HEK293 (cell line): ENCODE data around the gene SLC8A1.

Source experiments
- CTCF ChIA-PET: fragments of 350-600 bp; formaldehyde crosslinking; extraction: SDS; loops from one replicate; lab custom pipeline; 2021; ENCODE audit warnings: antibody characterized with exemption; lab: Yijun Ruan, JAX
- POLR2A ChIA-PET: fragments of 300-600 bp; formaldehyde crosslinking; extraction: SDS; loops from one replicate; lab custom pipeline; 2020; ENCODE audit warnings: antibody characterized with exemption, inconsistent platforms; lab: Yijun Ruan, JAX
- H3K27ac ChIP-seq: fragments of 200-500 bp; sonication (Bioruptor generic); 2 replicates; pipeline ENCODE4 v1.5.1; 2014; ENCODE audit warnings: low read depth, low read length, control low read depth, inconsistent platforms; ENCODE audit errors: extremely low read depth
- H3K36me3 ChIP-seq, 2 experiments: fragments of 200-500 bp in 1 of 2; sonication (Bioruptor generic) in 1 of 2; 1 replicate in 1 of 2; 2 replicates in 1 of 2; pipeline ENCODE4 v1.5.1; 2014 to 2017; ENCODE audit warnings: inconsistent platforms in 2 of 2, low read length in 2 of 2; ENCODE audit not compliant: control insufficient read depth in 2 of 2, insufficient read depth in 1 of 2
- H3K4me1 ChIP-seq: fragments of 200-500 bp; sonication (Bioruptor generic); 2 replicates; pipeline ENCODE4 v1.5.1; 2014; ENCODE audit warnings: mild to moderate bottlenecking, low read length, inconsistent platforms; ENCODE audit not compliant: control insufficient read depth, insufficient read depth
- H3K4me3 ChIP-seq: 2 replicates; pipeline ENCODE4 v1.5.1; 2011; ENCODE audit warnings: low read depth, mild to moderate bottlenecking, control low read depth, low read length, moderate library complexity
- H3K9me3 ChIP-seq: fragments of 200-500 bp; sonication (Bioruptor generic); 2 replicates; pipeline ENCODE4 v1.5.1; 2014; ENCODE audit warnings: low read depth, low read length, inconsistent platforms; ENCODE audit not compliant: control insufficient read depth, insufficient read depth
- BCL11A ChIP-seq: fragments of 450-650 bp; formaldehyde crosslinking; IDR thresholded peaks from 2 replicates; pipeline ENCODE4 v1.5.1; 2016; ENCODE audit warnings: low read depth, missing biosample characterization, missing genetic modification characterization
- BCL11B ChIP-seq: fragments of 450-650 bp; formaldehyde crosslinking; IDR thresholded peaks from 2 replicates; pipeline ENCODE4 v1.5.1; 2016; ENCODE audit warnings: low read depth, missing biosample characterization, missing genetic modification characterization
- HOXC10 ChIP-seq: sonication (generic); formaldehyde crosslinking; IDR thresholded peaks from 2 replicates; pipeline ENCODE4 v1.8.1; 2023; ENCODE audit warnings: mild to moderate bottlenecking, missing genetic modification reagents
- RBAK ChIP-seq: fragments of 450-650 bp; formaldehyde crosslinking; IDR thresholded peaks from 2 replicates; pipeline ENCODE4 v1.5.1; 2016; ENCODE audit warnings: missing biosample characterization, missing genetic modification characterization
- SP2 ChIP-seq: fragments of 450-650 bp; formaldehyde crosslinking; IDR thresholded peaks from 2 replicates; pipeline ENCODE4 v1.5.1; 2016; ENCODE audit warnings: missing biosample characterization, missing genetic modification characterization
- ZBTB17 ChIP-seq: fragments of 450-650 bp; formaldehyde crosslinking; IDR thresholded peaks from 2 replicates; pipeline ENCODE4 v1.5.1; 2016; ENCODE audit warnings: missing biosample characterization, missing genetic modification characterization
- ZBTB48 ChIP-seq: fragments of 450-650 bp; formaldehyde crosslinking; IDR thresholded peaks from 2 replicates; pipeline ENCODE4 v1.5.1; 2016; ENCODE audit warnings: missing biosample characterization, missing genetic modification characterization
- ZBTB7A ChIP-seq: fragments of 450-650 bp; formaldehyde crosslinking; IDR thresholded peaks from 2 replicates; pipeline ENCODE4 v1.5.1; 2016; ENCODE audit warnings: low read depth, missing biosample characterization, missing genetic modification characterization
- ZBTB8A ChIP-seq: fragments of 450-650 bp; formaldehyde crosslinking; IDR thresholded peaks from 2 replicates; pipeline ENCODE4 v1.5.1; 2016; ENCODE audit warnings: missing biosample characterization, missing genetic modification characterization
- ZNF133 ChIP-seq: fragments of 450-650 bp; formaldehyde crosslinking; IDR thresholded peaks from 2 replicates; pipeline ENCODE4 v1.5.1; 2016; ENCODE audit warnings: missing biosample characterization, missing genetic modification characterization
- ZNF146 ChIP-seq: fragments of 450-650 bp; formaldehyde crosslinking; IDR thresholded peaks from 2 replicates; pipeline ENCODE4 v1.5.1; 2016; ENCODE audit warnings: missing biosample characterization, missing genetic modification characterization
- ZNF19 ChIP-seq: fragments of 450-650 bp; formaldehyde crosslinking; IDR thresholded peaks from 2 replicates; pipeline ENCODE4; 2016; ENCODE audit warnings: missing biosample characterization, missing genetic modification characterization, low read depth
- ZNF214 ChIP-seq: fragments of 450-650 bp; formaldehyde crosslinking; IDR thresholded peaks from 2 replicates; pipeline ENCODE4 v1.5.1; 2017; ENCODE audit warnings: missing biosample characterization, mild to moderate bottlenecking, missing genetic modification characterization, borderline replicate concordance
- ZNF223 ChIP-seq: fragments of 450-650 bp; formaldehyde crosslinking; IDR thresholded peaks from 2 replicates; pipeline ENCODE4 v1.5.1; 2016; ENCODE audit warnings: missing biosample characterization, missing genetic modification characterization
- ZNF423 ChIP-seq: fragments of 450-650 bp; formaldehyde crosslinking; IDR thresholded peaks from 2 replicates; pipeline ENCODE4 v1.5.1; 2016; ENCODE audit warnings: missing biosample characterization, missing genetic modification characterization
- ZNF426 ChIP-seq: fragments of 450-650 bp; formaldehyde crosslinking; IDR thresholded peaks from 2 replicates; pipeline ENCODE4 v1.5.1; 2017; ENCODE audit warnings: missing biosample characterization, missing genetic modification characterization, mild to moderate bottlenecking, inconsistent platforms, moderate library complexity
- ZNF549 ChIP-seq: fragments of 450-650 bp; IDR thresholded peaks from 2 replicates; pipeline ENCODE4 v1.5.1; 2018; ENCODE audit warnings: missing biosample characterization, missing genetic modification characterization, mild to moderate bottlenecking, inconsistent platforms, moderate library complexity
- ZNF768 ChIP-seq: fragments of 450-650 bp; formaldehyde crosslinking; IDR thresholded peaks from 2 replicates; pipeline ENCODE4 v1.5.1; 2018; ENCODE audit warnings: missing biosample characterization, mild to moderate bottlenecking, missing genetic modification characterization
- TF ChIP-seq, protein P1 (sequence below): fragments of 450-650 bp; formaldehyde crosslinking; conservative IDR thresholded peaks from 2 replicates; pipeline ENCODE4 v1.5.1; 2016; ENCODE audit warnings: low read depth, missing biosample characterization, missing genetic modification characterization
- TF ChIP-seq, protein P2 (sequence below): sonication (generic); formaldehyde crosslinking; IDR thresholded peaks from 2 replicates; pipeline ENCODE4 v1.8.1; 2022; ENCODE audit warnings: mild to moderate bottlenecking, moderate library complexity, missing genetic modification reagents
- TF ChIP-seq, protein P3 (sequence below): fragments of 450-650 bp; formaldehyde crosslinking; IDR thresholded peaks from 2 replicates; pipeline ENCODE4 v1.5.1; 2016; ENCODE audit warnings: missing biosample characterization, missing genetic modification characterization
- TF ChIP-seq, protein P4 (sequence below): IDR thresholded peaks from 2 replicates; pipeline ENCODE4 v1.6.1; 2011; ENCODE audit warnings: mild to moderate bottlenecking, low read depth, low read length, borderline replicate concordance
- TF ChIP-seq, protein P5 (sequence below): fragments of 450-650 bp; formaldehyde crosslinking; IDR thresholded peaks from 2 replicates; pipeline ENCODE4 v1.5.1; 2017; ENCODE audit warnings: missing biosample characterization, missing genetic modification characterization
- TF ChIP-seq, protein P6 (sequence below): fragments of 450-650 bp; formaldehyde crosslinking; IDR thresholded peaks from 2 replicates; pipeline ENCODE4 v1.5.1; 2016; ENCODE audit warnings: missing biosample characterization, missing genetic modification characterization

The SLC8A1 gene

DNA sequence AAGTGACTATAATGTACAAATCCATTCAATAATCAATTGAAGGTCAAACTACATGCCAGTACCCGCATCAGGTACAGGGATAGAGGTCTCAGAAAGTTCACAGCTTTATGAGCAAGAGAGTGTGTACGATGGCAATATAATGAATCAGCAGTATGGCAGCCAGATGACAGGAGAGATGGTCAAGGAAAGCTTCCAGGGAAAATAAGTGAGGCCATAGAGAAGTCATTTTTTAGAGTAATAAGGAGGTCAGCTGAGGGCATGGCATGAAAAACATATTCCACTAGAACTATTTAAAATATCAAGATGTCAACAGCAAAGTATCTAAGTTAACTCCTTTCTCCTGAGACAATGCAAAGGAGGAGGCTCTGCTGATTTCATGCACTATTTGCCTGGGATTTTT lies 108.0 kb downstream of the SLC8A1 start:
- TF ChIP-seq, protein P1, sequence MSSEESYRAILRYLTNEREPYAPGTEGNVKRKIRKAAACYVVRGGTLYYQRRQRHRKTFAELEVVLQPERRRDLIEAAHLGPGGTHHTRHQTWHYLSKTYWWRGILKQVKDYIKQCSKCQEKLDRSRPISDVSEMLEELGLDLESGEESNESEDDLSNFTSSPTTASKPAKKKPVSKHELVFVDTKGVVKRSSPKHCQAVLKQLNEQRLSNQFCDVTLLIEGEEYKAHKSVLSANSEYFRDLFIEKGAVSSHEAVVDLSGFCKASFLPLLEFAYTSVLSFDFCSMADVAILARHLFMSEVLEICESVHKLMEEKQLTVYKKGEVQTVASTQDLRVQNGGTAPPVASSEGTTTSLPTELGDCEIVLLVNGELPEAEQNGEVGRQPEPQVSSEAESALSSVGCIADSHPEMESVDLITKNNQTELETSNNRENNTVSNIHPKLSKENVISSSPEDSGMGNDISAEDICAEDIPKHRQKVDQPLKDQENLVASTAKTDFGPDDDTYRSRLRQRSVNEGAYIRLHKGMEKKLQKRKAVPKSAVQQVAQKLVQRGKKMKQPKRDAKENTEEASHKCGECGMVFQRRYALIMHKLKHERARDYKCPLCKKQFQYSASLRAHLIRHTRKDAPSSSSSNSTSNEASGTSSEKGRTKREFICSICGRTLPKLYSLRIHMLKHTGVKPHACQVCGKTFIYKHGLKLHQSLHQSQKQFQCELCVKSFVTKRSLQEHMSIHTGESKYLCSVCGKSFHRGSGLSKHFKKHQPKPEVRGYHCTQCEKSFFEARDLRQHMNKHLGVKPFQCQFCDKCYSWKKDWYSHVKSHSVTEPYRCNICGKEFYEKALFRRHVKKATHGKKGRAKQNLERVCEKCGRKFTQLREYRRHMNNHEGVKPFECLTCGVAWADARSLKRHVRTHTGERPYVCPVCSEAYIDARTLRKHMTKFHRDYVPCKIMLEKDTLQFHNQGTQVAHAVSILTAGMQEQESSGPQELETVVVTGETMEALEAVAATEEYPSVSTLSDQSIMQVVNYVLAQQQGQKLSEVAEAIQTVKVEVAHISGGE (tag by site-specific recombination) = no peak
- no peak for TF ChIP-seq ZNF133 (tag by site-specific recombination)
- TF ChIP-seq RBAK (tag by site-specific recombination) = no peak
- TF ChIP-seq ZNF146 (tag by site-specific recombination) = no peak
- TF ChIP-seq BCL11A (tag by site-specific recombination) = no peak
- no peak for TF ChIP-seq ZNF19 (tag by site-specific recombination)
- TF ChIP-seq BCL11B (tag by site-specific recombination) = no peak
- no peak for TF ChIP-seq ZNF768 (tag by site-specific recombination)
- TF ChIP-seq, protein P2, sequence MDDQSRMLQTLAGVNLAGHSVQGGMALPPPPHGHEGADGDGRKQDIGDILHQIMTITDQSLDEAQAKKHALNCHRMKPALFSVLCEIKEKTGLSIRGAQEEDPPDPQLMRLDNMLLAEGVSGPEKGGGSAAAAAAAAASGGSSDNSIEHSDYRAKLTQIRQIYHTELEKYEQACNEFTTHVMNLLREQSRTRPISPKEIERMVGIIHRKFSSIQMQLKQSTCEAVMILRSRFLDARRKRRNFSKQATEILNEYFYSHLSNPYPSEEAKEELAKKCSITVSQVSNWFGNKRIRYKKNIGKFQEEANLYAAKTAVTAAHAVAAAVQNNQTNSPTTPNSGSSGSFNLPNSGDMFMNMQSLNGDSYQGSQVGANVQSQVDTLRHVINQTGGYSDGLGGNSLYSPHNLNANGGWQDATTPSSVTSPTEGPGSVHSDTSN (CRISPR knock-in tag) = no peak
- TF ChIP-seq ZBTB7A (tag by site-specific recombination) = no peak
- TF ChIP-seq ZNF223 (tag by site-specific recombination) = no peak
- no peak for TF ChIP-seq HOXC10 (CRISPR knock-in tag)
- TF ChIP-seq, protein P3, sequence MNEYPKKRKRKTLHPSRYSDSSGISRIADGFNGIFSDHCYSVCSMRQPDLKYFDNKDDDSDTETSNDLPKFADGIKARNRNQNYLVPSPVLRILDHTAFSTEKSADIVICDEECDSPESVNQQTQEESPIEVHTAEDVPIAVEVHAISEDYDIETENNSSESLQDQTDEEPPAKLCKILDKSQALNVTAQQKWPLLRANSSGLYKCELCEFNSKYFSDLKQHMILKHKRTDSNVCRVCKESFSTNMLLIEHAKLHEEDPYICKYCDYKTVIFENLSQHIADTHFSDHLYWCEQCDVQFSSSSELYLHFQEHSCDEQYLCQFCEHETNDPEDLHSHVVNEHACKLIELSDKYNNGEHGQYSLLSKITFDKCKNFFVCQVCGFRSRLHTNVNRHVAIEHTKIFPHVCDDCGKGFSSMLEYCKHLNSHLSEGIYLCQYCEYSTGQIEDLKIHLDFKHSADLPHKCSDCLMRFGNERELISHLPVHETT = no peak
- TF ChIP-seq, protein P4, sequence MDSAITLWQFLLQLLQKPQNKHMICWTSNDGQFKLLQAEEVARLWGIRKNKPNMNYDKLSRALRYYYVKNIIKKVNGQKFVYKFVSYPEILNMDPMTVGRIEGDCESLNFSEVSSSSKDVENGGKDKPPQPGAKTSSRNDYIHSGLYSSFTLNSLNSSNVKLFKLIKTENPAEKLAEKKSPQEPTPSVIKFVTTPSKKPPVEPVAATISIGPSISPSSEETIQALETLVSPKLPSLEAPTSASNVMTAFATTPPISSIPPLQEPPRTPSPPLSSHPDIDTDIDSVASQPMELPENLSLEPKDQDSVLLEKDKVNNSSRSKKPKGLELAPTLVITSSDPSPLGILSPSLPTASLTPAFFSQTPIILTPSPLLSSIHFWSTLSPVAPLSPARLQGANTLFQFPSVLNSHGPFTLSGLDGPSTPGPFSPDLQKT = no peak
- no peak for TF ChIP-seq ZNF549 (tag by site-specific recombination)
- CTCF ChIA-PET = no interaction called here

DNA sequence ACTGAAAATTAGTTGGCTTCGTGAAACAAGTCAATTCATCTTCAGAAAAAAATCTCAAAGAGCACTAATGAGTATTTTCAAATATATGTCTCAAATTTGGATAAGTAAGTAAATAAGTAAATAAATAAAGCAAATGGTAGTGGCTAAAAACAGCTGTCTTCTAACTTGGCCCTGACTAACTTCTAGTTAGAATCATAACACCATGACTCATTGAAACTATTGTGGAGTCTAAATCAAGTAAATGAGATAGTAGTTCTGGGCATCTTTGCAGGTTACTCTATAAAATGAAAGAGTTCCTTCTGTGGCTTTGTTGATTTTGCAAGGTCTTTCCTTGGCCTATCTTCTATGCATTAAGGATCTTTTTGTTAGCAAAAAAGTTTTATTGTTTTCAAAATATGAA lies 110.7 kb downstream of the SLC8A1 start:
- Histone ChIP-seq H3K4me1 (no peaks in the 10 kb centered on the region), H3K9me3 (no peaks in the 10 kb centered on the region), H3K4me3 (no peak overlapping the region), H3K36me3 (no peaks in the 10 kb centered on the region), H3K27ac (no peak overlapping the region)
- TF ChIP-seq ZNF426 (tag by site-specific recombination) (no peak), ZBTB48 (no peak), SP2 (tag by site-specific recombination) (no peak), ZNF214 (tag by site-specific recombination) (no peak), ZNF423 (tag by site-specific recombination) (no peak), ZBTB17 (tag by site-specific recombination) (no peak), ZBTB8A (no peak)
- TF ChIP-seq, protein P2 (CRISPR knock-in tag) = no peak
- TF ChIP-seq, protein P5, sequence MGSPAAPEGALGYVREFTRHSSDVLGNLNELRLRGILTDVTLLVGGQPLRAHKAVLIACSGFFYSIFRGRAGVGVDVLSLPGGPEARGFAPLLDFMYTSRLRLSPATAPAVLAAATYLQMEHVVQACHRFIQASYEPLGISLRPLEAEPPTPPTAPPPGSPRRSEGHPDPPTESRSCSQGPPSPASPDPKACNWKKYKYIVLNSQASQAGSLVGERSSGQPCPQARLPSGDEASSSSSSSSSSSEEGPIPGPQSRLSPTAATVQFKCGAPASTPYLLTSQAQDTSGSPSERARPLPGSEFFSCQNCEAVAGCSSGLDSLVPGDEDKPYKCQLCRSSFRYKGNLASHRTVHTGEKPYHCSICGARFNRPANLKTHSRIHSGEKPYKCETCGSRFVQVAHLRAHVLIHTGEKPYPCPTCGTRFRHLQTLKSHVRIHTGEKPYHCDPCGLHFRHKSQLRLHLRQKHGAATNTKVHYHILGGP (tag by site-specific recombination) = no peak
- TF ChIP-seq, protein P6, sequence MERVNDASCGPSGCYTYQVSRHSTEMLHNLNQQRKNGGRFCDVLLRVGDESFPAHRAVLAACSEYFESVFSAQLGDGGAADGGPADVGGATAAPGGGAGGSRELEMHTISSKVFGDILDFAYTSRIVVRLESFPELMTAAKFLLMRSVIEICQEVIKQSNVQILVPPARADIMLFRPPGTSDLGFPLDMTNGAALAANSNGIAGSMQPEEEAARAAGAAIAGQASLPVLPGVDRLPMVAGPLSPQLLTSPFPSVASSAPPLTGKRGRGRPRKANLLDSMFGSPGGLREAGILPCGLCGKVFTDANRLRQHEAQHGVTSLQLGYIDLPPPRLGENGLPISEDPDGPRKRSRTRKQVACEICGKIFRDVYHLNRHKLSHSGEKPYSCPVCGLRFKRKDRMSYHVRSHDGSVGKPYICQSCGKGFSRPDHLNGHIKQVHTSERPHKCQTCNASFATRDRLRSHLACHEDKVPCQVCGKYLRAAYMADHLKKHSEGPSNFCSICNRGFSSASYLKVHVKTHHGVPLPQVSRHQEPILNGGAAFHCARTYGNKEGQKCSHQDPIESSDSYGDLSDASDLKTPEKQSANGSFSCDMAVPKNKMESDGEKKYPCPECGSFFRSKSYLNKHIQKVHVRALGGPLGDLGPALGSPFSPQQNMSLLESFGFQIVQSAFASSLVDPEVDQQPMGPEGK = no peak
- ChIA-PET CTCF (interaction anchor here (1.2 kb wide), 1 partner anchor 9 kb away, joined by 3 read pairs; no protein-coding TSS in a partner anchor), POLR2A (no interaction called here)

More for the DNA sequence above, 108.0 kb downstream of the SLC8A1 start:
- POLR2A ChIA-PET = no interaction called here
- Histone ChIP-seq H3K36me3 (no peaks in the 10 kb centered on the region), H3K27ac (no peak overlapping the region), H3K4me1 (no peaks in the 10 kb centered on the region), H3K9me3 (no peaks in the 10 kb centered on the region), H3K4me3 (no peak overlapping the region)
